ENCODE data around the gene ALAD. TPM values are rescaled to one million over a fixed set of nuclear protein-coding genes. Genes with fewer than 3 reads are reported as not detected.

Gene ALAD
- total and polyA plus RNA-seq, 2 of the 8 experiments (the other 6 are each of a cell fraction or from before 2014, with no cell fraction given) = 8.2 to 15.3 TPM

DNA sequence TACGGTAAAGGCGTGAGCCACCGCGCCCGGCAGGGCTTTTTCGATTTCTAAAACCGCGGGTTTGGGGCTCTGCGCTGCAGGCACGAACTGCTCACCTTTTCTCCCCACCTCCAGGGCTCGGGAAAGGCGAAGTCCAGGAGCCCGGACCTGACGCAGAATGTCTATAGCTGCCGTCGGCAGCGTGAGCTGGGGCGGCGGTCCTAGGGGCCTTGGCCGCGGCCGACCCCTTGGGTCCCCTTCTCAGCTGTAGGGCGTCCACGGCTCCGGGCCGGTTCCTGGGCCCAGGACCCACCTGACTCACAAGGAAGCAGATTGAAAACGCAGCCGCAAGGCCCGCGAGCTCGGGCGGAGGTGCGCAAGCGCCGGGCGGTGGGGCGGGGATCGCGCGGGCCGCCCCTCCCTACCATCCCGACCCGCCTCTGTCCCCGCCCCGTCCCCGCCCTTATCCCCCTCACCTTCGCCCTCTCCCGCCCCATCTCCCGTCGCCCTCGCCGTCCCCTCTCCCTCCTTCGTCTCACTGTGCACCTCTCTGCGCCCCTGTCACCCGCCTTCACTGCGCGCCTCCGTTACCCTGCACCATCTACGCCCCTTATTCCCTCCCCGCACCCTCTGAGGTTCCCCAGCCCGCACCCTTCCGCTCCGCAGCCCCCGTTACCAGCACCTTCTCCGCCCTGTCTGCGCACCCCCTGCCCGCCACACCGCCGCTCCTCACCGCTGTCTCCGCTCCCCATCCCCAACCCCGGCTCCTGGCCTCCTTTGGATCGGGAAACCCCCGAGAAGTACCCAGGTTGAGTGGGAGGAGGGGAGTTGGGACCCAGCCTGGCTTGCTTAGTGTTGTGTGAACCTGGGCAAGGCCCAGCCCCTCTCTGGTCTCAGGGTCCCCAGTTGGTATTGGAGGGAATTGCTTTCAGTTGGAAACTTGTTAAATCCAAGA lies 24.2 kb downstream of the ALAD start, which contains the start of gene HDHD3 (continued):
- no peak for TF ChIP-seq CHD2 (IDR thresholded peaks at IDR 0.05; ENCODE audit: low read length)
- TF ChIP-seq GTF2F1 (IDR thresholded peaks at IDR 0.05; ENCODE audit: borderline replicate concordance, low read depth, low read length) = no peak
- TF ChIP-seq POLR2AphosphoS5 (IDR thresholded peaks at IDR 0.05; ENCODE audit: low read depth, low read length) = peak; percentile 54; the same call in 1 of the 2 replicates
- TF ChIP-seq TAF7 (optimal IDR thresholded peaks at IDR 0.05; ENCODE audit: borderline replicate concordance, low read depth, low read length) = peak; percentile 37
- peak; percentile 44; the same call in 1 of the 2 replicates for TF ChIP-seq SP1 (IDR thresholded peaks at IDR 0.05; ENCODE audit: low read depth, low read length)
- TF ChIP-seq, protein P1, sequence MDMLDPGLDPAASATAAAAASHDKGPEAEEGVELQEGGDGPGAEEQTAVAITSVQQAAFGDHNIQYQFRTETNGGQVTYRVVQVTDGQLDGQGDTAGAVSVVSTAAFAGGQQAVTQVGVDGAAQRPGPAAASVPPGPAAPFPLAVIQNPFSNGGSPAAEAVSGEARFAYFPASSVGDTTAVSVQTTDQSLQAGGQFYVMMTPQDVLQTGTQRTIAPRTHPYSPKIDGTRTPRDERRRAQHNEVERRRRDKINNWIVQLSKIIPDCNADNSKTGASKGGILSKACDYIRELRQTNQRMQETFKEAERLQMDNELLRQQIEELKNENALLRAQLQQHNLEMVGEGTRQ (IDR thresholded peaks at IDR 0.05; ENCODE audit: low read length) = no peak
- TF ChIP-seq TCF12 (IDR thresholded peaks at IDR 0.05; ENCODE audit: low read depth, low read length) = no peak
- TF ChIP-seq JUND (IDR thresholded peaks at IDR 0.05; ENCODE audit: low read length) = no peak
- peak; percentile 98 for TF ChIP-seq ASH2L (IDR thresholded peaks at IDR 0.05; ENCODE audit: low read length)
- TF ChIP-seq SIN3A (conservative IDR thresholded peaks at IDR 0.05 in 1 of 2, IDR thresholded peaks at IDR 0.05 in 1 of 2; ENCODE audit: low read depth in 1 of 2, low read length in 2 of 2) = peak in 1 of 2 experiments; percentile 69; a peak in 2 of 4 replicates
- no peak for TF ChIP-seq SP4 (IDR thresholded peaks at IDR 0.05; ENCODE audit: low read length)
- TF ChIP-seq TEAD4 (IDR thresholded peaks at IDR 0.05; ENCODE audit: low read depth, low read length) = no peak
- no peak for TF ChIP-seq NANOG (IDR thresholded peaks at IDR 0.05; ENCODE audit: insufficient read depth, low read depth, low read length, poor library complexity, severe bottlenecking)
- TF ChIP-seq, protein P2, sequence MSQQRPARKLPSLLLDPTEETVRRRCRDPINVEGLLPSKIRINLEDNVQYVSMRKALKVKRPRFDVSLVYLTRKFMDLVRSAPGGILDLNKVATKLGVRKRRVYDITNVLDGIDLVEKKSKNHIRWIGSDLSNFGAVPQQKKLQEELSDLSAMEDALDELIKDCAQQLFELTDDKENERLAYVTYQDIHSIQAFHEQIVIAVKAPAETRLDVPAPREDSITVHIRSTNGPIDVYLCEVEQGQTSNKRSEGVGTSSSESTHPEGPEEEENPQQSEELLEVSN (IDR thresholded peaks at IDR 0.05) = no peak
- TF ChIP-seq PHF8 (conservative IDR thresholded peaks at IDR 0.05; ENCODE audit: low read depth, low read length) = peak; percentile 70
- no peak for TF ChIP-seq BACH1 (IDR thresholded peaks at IDR 0.05; ENCODE audit: low read length)
- no peak for TF ChIP-seq HDAC2 (IDR thresholded peaks at IDR 0.05; ENCODE audit: borderline replicate concordance in 1 of 2, low read depth in 2 of 2, low read length in 2 of 2)
- TF ChIP-seq TBP (IDR thresholded peaks at IDR 0.05; ENCODE audit: low read depth, low read length) = peak; percentile 58; the same call in 1 of the 2 replicates
- no peak for TF ChIP-seq RFX5 (IDR thresholded peaks at IDR 0.05; ENCODE audit: borderline replicate concordance, low read depth, low read length)
- TF ChIP-seq RBBP5 (IDR thresholded peaks at IDR 0.05; ENCODE audit: borderline replicate concordance, low read depth, low read length) = peak; percentile 80
- TF ChIP-seq RAD21 (IDR thresholded peaks at IDR 0.05 in 1 of 2, conservative IDR thresholded peaks at IDR 0.05 in 1 of 2; ENCODE audit: low read depth in 2 of 2, low read length in 2 of 2) = no peak

Data from H1 (cell line).